Neuronal stem cell (in vitro differentiated cells): ENCODE results near the gene SGO1.
"Not testable (repeated sequence)": the region's sequence is repeated elsewhere in the genome, so short reads cannot be mapped to it uniquely, and the experiment has no call there.

ENCODE experiments used
- DNase-seq: peaks from one replicate; pipeline ENCODE4 v3.0.0-alpha.2; 2013; ENCODE audit warnings: low spot score
- H2AFZ ChIP-seq: one replicate; pipeline ENCODE4 v1.6.1; 2013; ENCODE audit warnings: mild to moderate bottlenecking, low read length, inconsistent platforms
- H2AK5ac ChIP-seq: 2 replicates; pipeline ENCODE4 v1.6.1; 2013; ENCODE audit warnings: low read depth, mild to moderate bottlenecking, inconsistent platforms, low read length, moderate library complexity, mixed read lengths
- H2BK120ac ChIP-seq: 2 replicates; pipeline ENCODE4 v1.6.1; 2013; ENCODE audit warnings: low read depth, mild to moderate bottlenecking, inconsistent platforms, low read length, moderate library complexity, mixed read lengths
- H2BK12ac ChIP-seq: one replicate; pipeline ENCODE4 v1.6.1; 2013; ENCODE audit warnings: low read length, inconsistent platforms
- H2BK15ac ChIP-seq: 2 replicates; pipeline ENCODE4 v1.6.1; 2013; ENCODE audit warnings: mild to moderate bottlenecking, low read length, inconsistent platforms, mixed read lengths
- H2BK5ac ChIP-seq: one replicate; pipeline ENCODE4 v1.6.1; 2013; ENCODE audit warnings: inconsistent platforms, mild to moderate bottlenecking, low read length, moderate library complexity
- H3K14ac ChIP-seq: one replicate; pipeline ENCODE4 v1.6.1; 2013; ENCODE audit warnings: low read length, inconsistent platforms
- H3K18ac ChIP-seq: 2 replicates; pipeline ENCODE4 v1.6.1; 2013; ENCODE audit warnings: low read length, inconsistent platforms
- H3K23ac ChIP-seq: 2 replicates; pipeline ENCODE4 v1.6.1; 2013; ENCODE audit warnings: low read depth, mild to moderate bottlenecking, mixed read lengths, low read length, inconsistent platforms; ENCODE audit not compliant: poor library complexity
- H3K27ac ChIP-seq: replicated peaks from 3 replicates; pipeline ENCODE4 v1.5.1; 2013; ENCODE audit warnings: low read length, inconsistent platforms
- H3K27me3 ChIP-seq, 3 experiments: 2 replicates each; pipeline ENCODE4 v1.6.1; 2013; ENCODE audit warnings: low read length in 3 of 3, mild to moderate bottlenecking in 2 of 3, inconsistent platforms in 1 of 3, low read depth in 1 of 3, mixed read lengths in 1 of 3, moderate library complexity in 1 of 3; ENCODE audit not compliant: control insufficient read depth in 3 of 3, insufficient read depth in 3 of 3
- H3K36me3 ChIP-seq, 2 donors: replicated peaks in 1 of 2; 2 replicates each; pipeline ENCODE4 v1.6.1; 2013; ENCODE audit warnings: low read length in 2 of 2; ENCODE audit not compliant: control insufficient read depth in 2 of 2, insufficient read depth in 2 of 2
- H3K4ac ChIP-seq: 2 replicates; pipeline ENCODE4 v1.6.1; 2013; ENCODE audit warnings: inconsistent platforms, mild to moderate bottlenecking, low read length, moderate library complexity
- H3K4me1 ChIP-seq, 2 donors: 1 replicate in 1 of 2; 2 replicates in 1 of 2; pipeline ENCODE4 v1.6.1; 2013; ENCODE audit warnings: low read length in 2 of 2, low read depth in 1 of 2; ENCODE audit not compliant: control insufficient read depth in 2 of 2, insufficient read depth in 1 of 2
- H3K4me2 ChIP-seq: one replicate; pipeline ENCODE4 v1.6.1; 2013; ENCODE audit warnings: mild to moderate bottlenecking, low read length, inconsistent platforms; ENCODE audit not compliant: insufficient read depth, poor library complexity, severe bottlenecking
- H3K4me3 ChIP-seq, 2 donors: 2 replicates each; pipeline ENCODE4 v1.5.1; 2013; ENCODE audit warnings: low read length in 2 of 2, mild to moderate bottlenecking in 2 of 2, inconsistent platforms in 1 of 2, moderate library complexity in 1 of 2
- H3K79me1 ChIP-seq: one replicate; pipeline ENCODE4 v1.6.1; 2013; ENCODE audit warnings: low read depth, mild to moderate bottlenecking, inconsistent platforms, low read length, moderate library complexity
- H3K9ac ChIP-seq: one replicate; pipeline ENCODE4 v1.6.1; 2013; ENCODE audit warnings: mild to moderate bottlenecking, low read depth, low read length, inconsistent platforms; ENCODE audit not compliant: poor library complexity
- H3K9me3 ChIP-seq, 2 donors: replicated peaks in 1 of 2; 2 replicates each; pipeline versions ENCODE3 to v1.6.1; 2013; ENCODE audit warnings: low read length in 2 of 2, mild to moderate bottlenecking in 2 of 2, inconsistent platforms in 1 of 2, low read depth in 1 of 2, mixed read lengths in 1 of 2, moderate library complexity in 1 of 2; ENCODE audit not compliant: control insufficient read depth in 2 of 2, insufficient read depth in 1 of 2
- H4K8ac ChIP-seq: one replicate; pipeline ENCODE4 v1.6.1; 2013; ENCODE audit warnings: low read depth, mild to moderate bottlenecking, inconsistent platforms, low read length, moderate library complexity
- H4K91ac ChIP-seq: one replicate; pipeline ENCODE4 v1.6.1; 2013; ENCODE audit warnings: low read length, low read depth, mild to moderate bottlenecking, inconsistent platforms; ENCODE audit not compliant: poor library complexity
- WGBS, 2 donors: extraction: QIAGEN DNeasy Blood & Tissue Kit; methylation state at CpG; one replicate each; pipeline ENCODE4 v1.1.7; 2013; ENCODE audit warnings: missing lambda C conversion rate in 2 of 2, mixed read lengths in 1 of 2; ENCODE audit not compliant: insufficient read length in 2 of 2, insufficient replicate concordance in 1 of 2; ENCODE audit errors: extremely low coverage in 2 of 2; 5-methylcytosine and 5-hydroxymethylcytosine counted together

Gene SGO1

GRCh38 chr3:20215636-20216035 is 29.6 kb upstream of the SGO1 start:
- H2BK120ac ChIP-seq, result no peak overlapping the region
- no peak overlapping the region for H2BK12ac ChIP-seq
- H3K14ac ChIP-seq, result no peak overlapping the region
- no peak overlapping the region for H3K27ac ChIP-seq
- H2AFZ ChIP-seq, result no peak overlapping the region
- H4K8ac ChIP-seq, result no peak overlapping the region
- H2BK15ac ChIP-seq, result no peak overlapping the region
- no peak overlapping the region for H3K18ac ChIP-seq
- WGBS, 2 donors, result no CpG with 5 or more reads among the region's 4 CpGs
- no peak overlapping the region for H2BK5ac ChIP-seq
- H3K4me1 ChIP-seq, result no peaks in the 10 kb centered on the region
- DNase-seq, result no peak
- no peak overlapping the region for H3K4me3 ChIP-seq
- H3K27me3 ChIP-seq, result no peaks in the 10 kb centered on the region
- no peak overlapping the region for H2AK5ac ChIP-seq
- H3K4me2 ChIP-seq, result no peak overlapping the region
- no peak overlapping the region for H4K91ac ChIP-seq
- H3K36me3 ChIP-seq, result no peaks in the 10 kb centered on the region
- H3K9me3 ChIP-seq, result no peaks in the 10 kb centered on the region
- H3K4ac ChIP-seq, result no peak overlapping the region
- no peak overlapping the region for H3K9ac ChIP-seq
- H3K79me1 ChIP-seq, result no peaks in the 10 kb centered on the region
- H3K23ac ChIP-seq, result no peak overlapping the region

GRCh38 chr3:20213491-20213890 is 27.5 kb upstream of the SGO1 start:
- WGBS, 2 donors, result no CpG with 5 or more reads among the region's 1 CpG
- H2BK12ac ChIP-seq, H3K27ac ChIP-seq, H3K9me3 ChIP-seq, H3K14ac ChIP-seq, H3K23ac ChIP-seq, H3K4ac ChIP-seq, H3K79me1 ChIP-seq, H3K4me1 ChIP-seq, H3K36me3 ChIP-seq, H3K9ac ChIP-seq, DNase-seq, H3K27me3 ChIP-seq, H2AFZ ChIP-seq, H2BK15ac ChIP-seq, H2BK120ac ChIP-seq, H2AK5ac ChIP-seq, H3K18ac ChIP-seq, H2BK5ac ChIP-seq, H4K8ac ChIP-seq, H3K4me2 ChIP-seq, H4K91ac ChIP-seq, H3K4me3 ChIP-seq: not testable (repeated sequence)

- not testable (repeated sequence) for H3K18ac ChIP-seq, H3K4ac ChIP-seq, DNase-seq, H3K9ac ChIP-seq, H3K23ac ChIP-seq, H3K4me2 ChIP-seq, H3K79me1 ChIP-seq, H3K27ac ChIP-seq, H4K8ac ChIP-seq, H4K91ac ChIP-seq, H2BK5ac ChIP-seq, H3K36me3 ChIP-seq, H2AFZ ChIP-seq, H2BK120ac ChIP-seq, H2BK15ac ChIP-seq, H3K9me3 ChIP-seq, H3K4me3 ChIP-seq, H3K4me1 ChIP-seq, H2AK5ac ChIP-seq, H3K27me3 ChIP-seq, H3K14ac ChIP-seq, H2BK12ac ChIP-seq
- no CpG with 5 or more reads among the region's 2 CpGs for WGBS, 2 donors
Measured at GRCh38 chr3:20207945-20208344, 21.9 kb upstream of the SGO1 start.

GRCh38 chr3:20205898-20206297 is 19.9 kb upstream of the SGO1 start:
- H2BK120ac ChIP-seq, H3K27me3 ChIP-seq, H2BK15ac ChIP-seq, H2AFZ ChIP-seq, H3K27ac ChIP-seq, H3K36me3 ChIP-seq, H2AK5ac ChIP-seq, H2BK12ac ChIP-seq, H2BK5ac ChIP-seq, H3K79me1 ChIP-seq, H4K8ac ChIP-seq, H3K4me3 ChIP-seq, H3K4me2 ChIP-seq, H3K4ac ChIP-seq, H3K23ac ChIP-seq, H3K18ac ChIP-seq, DNase-seq, H4K91ac ChIP-seq, H3K14ac ChIP-seq, H3K9ac ChIP-seq, H3K4me1 ChIP-seq, H3K9me3 ChIP-seq: not testable (repeated sequence)
